Measurements from ENCODE around the gene ABCA13. TPM values are rescaled to one million over a fixed set of nuclear protein-coding genes. Genes with fewer than 3 reads are reported as not detected.

ABCA13 gene
- total RNA-seq, 4 donors from 2014 or later, result under 0.01 to 0.54 (median 0.04) TPM; not detected in 1

GRCh38 chr7:48481235-48481634, 310.0 kb downstream of the ABCA13 start:
- H3K27me3 ChIP-seq, result no peaks in the 10 kb centered on the region
- 40 to 65% methylated on average over 1 to 3 of the region's 3 CpGs for WGBS, 2 donors (ENCODE audit: low coverage in 1 of 2)
- H3K4me3 ChIP-seq, result no peak overlapping the region
- H3K27ac ChIP-seq, result no peak overlapping the region
- no peaks in the 10 kb centered on the region for H3K36me3 ChIP-seq
- TF ChIP-seq CTCF (IDR thresholded peaks at IDR 0.05) (no peak), POLR2AphosphoS5 (IDR thresholded peaks at IDR 0.05) (no peak), EP300 (IDR thresholded peaks at IDR 0.05) (no peak), POLR2A (IDR thresholded peaks at IDR 0.05) (no peak)
- H3K9me3 ChIP-seq, result peaks cover 0 to 9% (median 0%) of the 10 kb centered on the region in 3 donors
- H3K4me1 ChIP-seq, result no peaks in the 10 kb centered on the region
- no peak for ATAC-seq

GRCh38 chr7:48497521-48497920, 326.3 kb downstream of the ABCA13 start:
- TF ChIP-seq POLR2A (IDR thresholded peaks at IDR 0.05) (no peak), POLR2AphosphoS5 (IDR thresholded peaks at IDR 0.05) (no peak), EP300 (IDR thresholded peaks at IDR 0.05) (no peak), CTCF (IDR thresholded peaks at IDR 0.05) (no peak)
- Histone ChIP-seq H3K27me3 (no peaks in the 10 kb centered on the region), H3K4me1 (no peaks in the 10 kb centered on the region), H3K9me3 (peaks cover 0 to 5% (median 0%) of the 10 kb centered on the region in 3 donors), H3K4me3 (no peak overlapping the region), H3K27ac (no peak overlapping the region), H3K36me3 (no peaks in the 10 kb centered on the region)
- ATAC-seq, result no peak
- whole genome bisulfite sequencing, 2 donors (ENCODE audit: low coverage in 1 of 2), result no CpG with 5 or more reads among the region's 3 CpGs

- Histone ChIP-seq H3K4me1 (no peaks in the 10 kb centered on the region), H3K36me3 (no peaks in the 10 kb centered on the region), H3K27me3 (no peaks in the 10 kb centered on the region), H3K4me3 (no peak overlapping the region), H3K27ac (no peak overlapping the region), H3K9me3 (peaks cover 0 to 5% (median 0%) of the 10 kb centered on the region in 3 donors)
- 53 to 100% methylated on average over 1 to 4 of the region's 4 CpGs for WGBS, 2 donors (ENCODE audit: low coverage in 1 of 2)
- ATAC-seq, result no peak
- no peak for TF ChIP-seq EP300 (IDR thresholded peaks at IDR 0.05)
- no peak for TF ChIP-seq POLR2AphosphoS5 (IDR thresholded peaks at IDR 0.05)
- no peak for TF ChIP-seq CTCF (IDR thresholded peaks at IDR 0.05)
- no peak for TF ChIP-seq POLR2A (IDR thresholded peaks at IDR 0.05)
Measured at GRCh38 chr7:48502021-48502420, 330.8 kb downstream of the ABCA13 start.

- WGBS, 2 donors (ENCODE audit: low coverage in 1 of 2), result 82 to 88% methylated on average over 3 to 6 of the region's 6 CpGs
- no peak for ATAC-seq
- Histone ChIP-seq H3K27me3 (no peaks in the 10 kb centered on the region), H3K4me3 (no peak overlapping the region), H3K27ac (no peak overlapping the region), H3K36me3 (no peaks in the 10 kb centered on the region), H3K9me3 (no peaks in the 10 kb centered on the region), H3K4me1 (no peaks in the 10 kb centered on the region)
- TF ChIP-seq EP300 (IDR thresholded peaks at IDR 0.05), result no peak
- TF ChIP-seq CTCF (IDR thresholded peaks at IDR 0.05), result no peak
- no peak for TF ChIP-seq POLR2A (IDR thresholded peaks at IDR 0.05)
- no peak for TF ChIP-seq POLR2AphosphoS5 (IDR thresholded peaks at IDR 0.05)
Measured at GRCh38 chr7:48505051-48505450, 333.8 kb downstream of the ABCA13 start.

GRCh38 chr7:48505466-48505865, 334.2 kb downstream of the ABCA13 start:
- no peak overlapping the region for H3K27ac ChIP-seq
- no peaks in the 10 kb centered on the region for H3K9me3 ChIP-seq
- no peak for TF ChIP-seq EP300 (IDR thresholded peaks at IDR 0.05)
- TF ChIP-seq CTCF (IDR thresholded peaks at IDR 0.05), result no peak
- TF ChIP-seq POLR2A (IDR thresholded peaks at IDR 0.05), result no peak
- TF ChIP-seq POLR2AphosphoS5 (IDR thresholded peaks at IDR 0.05), result no peak
- H3K27me3 ChIP-seq, result no peaks in the 10 kb centered on the region
- no peaks in the 10 kb centered on the region for H3K36me3 ChIP-seq
- 87 to 92% methylated on average over 3 to 4 of the region's 4 CpGs for WGBS, 2 donors (ENCODE audit: low coverage in 1 of 2)
- no peak overlapping the region for H3K4me3 ChIP-seq
- H3K4me1 ChIP-seq, result no peaks in the 10 kb centered on the region
- ATAC-seq, result no peak

All from gastroesophageal sphincter (tissue), 4 donors.